NOMO-1 treated with DMSO at 0.1 percent for 48 hours (cell line): ENCODE measurements around the gene DDAH1.
A peak's percentile ranks its signal among the peaks of the same experiment; 100 is the strongest.
"Not testable (repeated sequence)": the region's sequence is repeated elsewhere in the genome, so short reads cannot be mapped to it uniquely, and the experiment has no call there.

Source experiments
- DNase-seq: peaks from one replicate; lab custom pipeline; 2025; ENCODE audit not compliant: unreplicated experiment; lab: John Stamatoyannopoulos, UW

The DDAH1 gene

GRCh38 chr1:85465099-85465785, at the start of gene DDAH1:
DDAH1 (minus strand) TSS chr1:85465159; CDS start chr1:85465045, 114 bp downstream.
- no peak for DNase-seq

GRCh38 chr1:85513998-85514397, 49.0 kb upstream of the DDAH1 start:
- DNase-seq: not testable (repeated sequence)

GRCh38 chr1:85504417-85504816, 39.5 kb upstream of the DDAH1 start:
- no peak for DNase-seq

- DNase-seq: no peak
Observed at GRCh38 chr1:85502625-85503083, 37.7 kb upstream of the DDAH1 start.

GRCh38 chr1:85502171-85502570, 37.2 kb upstream of the DDAH1 start:
- DNase-seq: no peak

- no peak for DNase-seq
Observed at GRCh38 chr1:85501355-85501898, 36.5 kb upstream of the DDAH1 start.

GRCh38 chr1:85496941-85497582, 32.1 kb upstream of the DDAH1 start:
- no peak for DNase-seq

GRCh38 chr1:85495556-85495955, 30.6 kb upstream of the DDAH1 start:
- DNase-seq: no peak

- no peak for DNase-seq
Observed at GRCh38 chr1:85494904-85495266, 29.9 kb upstream of the DDAH1 start.

- DNase-seq: no peak
Observed at GRCh38 chr1:85494074-85494903, 29.3 kb upstream of the DDAH1 start.

- DNase-seq: peak; percentile 10
Observed at GRCh38 chr1:85490270-85490985, 25.5 kb upstream of the DDAH1 start.

GRCh38 chr1:85488126-85488525, 23.2 kb upstream of the DDAH1 start:
- DNase-seq: no peak

GRCh38 chr1:85485516-85485915, 20.6 kb upstream of the DDAH1 start:
- DNase-seq: no peak

- DNase-seq: no peak
Observed at GRCh38 chr1:85484716-85485115, 19.8 kb upstream of the DDAH1 start.

GRCh38 chr1:85484264-85484663, 19.3 kb upstream of the DDAH1 start:
- no peak for DNase-seq

GRCh38 chr1:85481688-85482087, 16.7 kb upstream of the DDAH1 start:
- no peak for DNase-seq

GRCh38 chr1:85480566-85480965, 15.6 kb upstream of the DDAH1 start:
- no peak for DNase-seq

GRCh38 chr1:85479491-85479890, 14.5 kb upstream of the DDAH1 start:
- no peak for DNase-seq

- no peak for DNase-seq
Observed at GRCh38 chr1:85478366-85478765, 13.4 kb upstream of the DDAH1 start.

- no peak for DNase-seq
Observed at GRCh38 chr1:85475055-85475454, 10.1 kb upstream of the DDAH1 start.

- DNase-seq: peak; percentile 11
Observed at GRCh38 chr1:85473390-85473789, 8.4 kb upstream of the DDAH1 start.
